ENCODE results near the gene NTN4.
A peak's percentile ranks its signal among the peaks of the same experiment; 100 is the strongest.
"Not testable (repeated sequence)": the region's sequence is repeated elsewhere in the genome, so short reads cannot be mapped to it uniquely, and the experiment has no call there.

NTN4 gene

GRCh38 chr12:95705143-95705542 is 85.4 kb downstream of the NTN4 start:
- DNase-seq: no peak

- no peak for DNase-seq
Measured at GRCh38 chr12:95703986-95704385, 86.6 kb downstream of the NTN4 start.

DNA sequence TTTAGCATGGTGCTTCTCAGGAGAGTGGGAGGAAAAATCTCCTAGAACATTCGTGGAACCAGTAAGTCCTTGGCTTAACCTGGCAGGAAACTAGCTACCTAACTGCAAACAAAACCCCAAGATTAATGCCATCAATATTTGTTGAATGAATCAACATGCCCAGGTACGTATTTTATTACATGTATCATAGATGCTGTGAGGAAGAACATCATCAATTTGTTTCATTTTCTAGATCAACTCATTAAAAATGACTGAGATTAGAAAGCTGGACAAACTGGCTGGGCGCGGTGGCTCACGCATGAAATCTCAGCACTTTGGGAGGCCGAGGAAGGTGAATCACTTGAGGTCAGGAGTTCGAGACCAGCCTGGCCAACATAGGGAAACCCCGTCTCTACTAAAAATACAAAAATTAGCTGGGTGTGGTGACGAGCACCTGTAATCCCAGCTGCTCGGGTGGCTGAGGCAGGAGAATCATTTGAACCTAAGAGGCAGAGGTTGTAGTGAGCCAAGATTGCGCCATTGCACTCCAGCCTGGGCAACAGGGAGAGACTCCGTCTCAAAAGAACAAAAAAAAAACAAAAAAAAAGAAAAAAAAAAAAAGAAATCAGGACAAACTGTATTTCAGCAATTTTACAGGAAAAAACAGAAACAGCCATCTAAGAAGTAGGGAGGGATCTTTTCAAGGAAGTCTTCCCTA is 88.7 kb downstream of the NTN4 start:
- DNase-seq: no peak

DNA sequence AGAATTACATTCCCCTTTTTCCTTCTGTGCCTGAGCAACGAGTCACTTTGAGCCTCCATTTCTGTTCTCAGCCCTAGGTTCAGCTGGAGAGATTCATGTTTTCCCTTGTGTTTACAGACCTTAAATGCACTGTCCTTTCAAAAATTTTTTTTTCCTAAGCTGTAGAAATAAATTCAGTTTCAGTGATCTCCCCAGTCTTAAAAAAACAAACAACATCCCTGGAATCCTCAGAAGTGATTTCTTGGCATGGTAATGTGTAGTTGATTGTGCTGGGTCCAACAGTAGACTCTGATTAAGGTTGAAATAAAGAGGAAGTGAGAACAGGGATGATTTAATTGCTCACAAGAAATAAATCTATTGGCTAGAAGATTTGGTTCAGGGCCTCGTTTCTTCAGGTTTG is 89.3 kb downstream of the NTN4 start:
- no peak for DNase-seq

- DNase-seq: peak; percentile 60
Measured at GRCh38 chr12:95700316-95700785, 90.2 kb downstream of the NTN4 start.

DNA sequence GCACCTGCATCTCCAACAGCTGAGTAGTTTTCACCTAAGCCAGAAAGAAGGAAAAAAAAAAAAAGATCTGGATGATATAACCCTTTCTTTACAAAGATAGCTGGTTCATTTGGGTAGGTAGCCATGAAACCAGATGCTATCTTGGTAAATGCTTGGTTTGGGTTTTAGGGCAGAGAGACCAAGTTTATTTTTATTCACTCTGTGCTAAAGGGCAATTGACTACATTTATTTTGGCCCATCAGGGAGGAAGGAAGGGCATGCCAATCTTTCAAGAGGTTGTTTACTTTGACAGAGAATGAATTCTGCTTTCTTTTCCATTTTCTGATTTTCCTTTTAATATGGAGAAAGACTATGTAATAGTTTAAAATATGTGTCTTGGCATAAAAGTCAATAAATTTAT is 91.0 kb downstream of the NTN4 start:
- no peak for DNase-seq

DNA sequence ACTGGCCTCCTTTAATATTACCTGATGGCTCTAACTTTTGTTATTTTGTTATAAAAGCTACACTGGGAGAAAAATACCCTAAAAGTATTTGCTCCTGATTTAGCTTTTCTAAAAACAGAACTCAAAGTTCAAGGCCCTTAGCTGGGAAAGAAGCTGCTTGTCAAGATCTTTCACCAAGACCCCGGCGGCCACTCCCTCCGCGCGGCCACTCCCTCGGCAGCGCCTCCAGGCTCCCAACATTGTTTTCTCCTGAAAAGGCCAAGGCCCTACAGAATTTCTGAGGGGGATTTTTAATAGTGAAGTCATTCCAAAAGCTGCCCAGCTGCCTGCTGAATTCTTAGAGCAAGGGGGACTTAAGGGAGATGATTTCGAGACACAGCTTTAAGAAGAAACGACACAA is 96.4 kb downstream of the NTN4 start:
- no peak for DNase-seq

DNA sequence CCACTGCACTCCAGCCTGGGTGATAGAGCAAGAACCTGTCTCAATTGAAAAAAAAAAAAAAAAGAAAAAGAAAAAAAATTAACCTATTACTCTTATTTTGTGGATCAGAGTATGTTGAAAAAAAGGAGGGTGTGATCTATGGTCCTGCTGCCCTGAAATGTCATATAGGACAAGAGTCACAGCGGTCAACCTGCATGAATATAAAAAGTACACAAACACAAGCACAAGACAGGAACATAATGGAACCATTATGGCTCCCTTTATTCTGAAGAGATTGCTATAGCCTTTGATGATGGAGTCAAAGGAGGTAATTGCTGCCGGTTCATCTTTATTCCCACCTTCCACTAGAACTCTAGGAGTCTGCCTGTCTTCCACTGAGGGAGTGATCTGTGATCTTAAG is 96.9 kb downstream of the NTN4 start:
- no peak for DNase-seq

- DNase-seq: no peak
Measured at GRCh38 chr12:95690861-95691635, 99.5 kb downstream of the NTN4 start.

DNA sequence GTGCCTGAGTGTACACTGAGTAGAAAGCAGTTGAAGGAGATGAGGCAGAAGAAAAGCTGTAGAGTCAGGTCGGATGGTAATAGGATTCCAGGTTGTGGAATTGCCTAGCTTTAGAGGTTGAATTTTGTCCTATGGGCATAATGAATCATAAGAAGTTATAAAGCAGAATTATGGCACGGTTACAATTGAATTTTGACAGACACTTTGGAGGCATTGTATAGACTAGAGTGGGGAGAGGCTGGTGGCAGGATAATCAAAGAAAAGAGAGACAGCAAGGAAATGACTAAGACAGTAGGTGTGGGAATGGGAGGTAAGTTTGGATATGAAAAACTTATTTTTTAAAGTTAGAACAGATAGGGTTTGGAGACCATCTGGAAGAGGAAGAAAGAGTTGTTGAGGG is 102.6 kb downstream of the NTN4 start:
- DNase-seq: no peak

GRCh38 chr12:95683418-95683817 is 107.1 kb downstream of the NTN4 start:
- no peak for DNase-seq

DNA sequence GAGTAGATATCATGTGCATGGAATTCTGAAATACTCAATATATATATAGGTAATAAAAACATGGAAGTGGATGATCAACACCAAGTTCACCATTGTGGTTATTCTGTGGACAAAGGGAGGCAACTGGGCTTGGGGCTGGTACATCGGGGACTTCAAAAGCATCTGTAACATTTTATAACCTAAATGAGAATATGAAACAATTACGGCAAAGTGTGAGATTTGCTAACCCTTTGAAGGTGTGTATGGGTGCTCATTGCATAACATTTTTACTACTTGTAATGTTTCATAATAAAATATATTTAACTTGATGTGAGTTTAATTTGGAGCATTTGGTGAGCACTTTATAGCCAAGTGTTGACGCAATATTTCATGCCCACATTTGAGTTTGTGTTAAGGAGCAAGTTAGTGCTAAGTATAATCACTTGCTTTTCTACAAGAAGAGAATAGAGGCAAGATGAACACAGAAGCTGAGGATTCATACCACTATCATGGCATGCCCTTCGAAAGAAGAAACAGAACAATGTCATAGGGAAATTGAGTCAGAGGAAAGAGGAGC is 109.3 kb downstream of the NTN4 start:
- DNase-seq: no peak

DNA sequence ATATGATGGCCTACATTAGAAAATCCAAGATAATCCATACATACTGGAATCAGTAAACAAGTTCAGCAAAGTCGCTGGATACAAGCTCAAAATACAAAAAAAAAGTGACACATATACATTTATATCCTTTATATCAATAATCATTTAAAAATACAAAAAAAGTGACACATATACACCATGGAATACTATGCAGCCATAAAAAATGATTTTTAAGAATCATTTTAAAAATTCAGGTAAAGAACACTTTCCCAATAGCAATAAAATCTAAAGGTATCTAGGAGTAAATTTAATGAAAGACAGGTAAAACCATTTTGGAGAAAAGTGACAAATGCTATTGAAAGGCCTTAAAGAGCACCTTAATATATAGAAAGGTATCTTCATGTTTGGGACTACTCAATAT is 111.9 kb downstream of the NTN4 start:
- DNase-seq: no peak

DNA sequence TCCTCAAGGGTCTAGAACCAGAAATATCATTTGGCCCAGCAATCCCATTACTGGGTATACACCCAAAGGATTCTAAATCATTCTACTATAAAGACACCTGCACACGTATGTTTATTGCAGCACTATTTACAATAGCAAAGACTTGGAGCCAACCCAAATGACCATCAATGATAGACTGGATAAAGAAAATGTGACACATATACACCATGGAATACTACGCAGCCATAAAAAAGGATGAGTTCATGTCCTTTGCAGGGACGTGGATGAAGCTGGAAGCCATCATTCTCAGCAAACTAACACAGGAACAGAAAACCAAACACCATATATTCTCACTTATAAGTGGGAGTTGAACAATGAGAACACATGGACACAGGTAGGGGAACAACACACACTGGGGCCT is 112.8 kb downstream of the NTN4 start:
- not testable (repeated sequence) for DNase-seq

- no peak for DNase-seq
Measured at GRCh38 chr12:95674631-95675030, 115.9 kb downstream of the NTN4 start.

GRCh38 chr12:95674163-95674562 is 116.4 kb downstream of the NTN4 start:
- no peak for DNase-seq

DNA sequence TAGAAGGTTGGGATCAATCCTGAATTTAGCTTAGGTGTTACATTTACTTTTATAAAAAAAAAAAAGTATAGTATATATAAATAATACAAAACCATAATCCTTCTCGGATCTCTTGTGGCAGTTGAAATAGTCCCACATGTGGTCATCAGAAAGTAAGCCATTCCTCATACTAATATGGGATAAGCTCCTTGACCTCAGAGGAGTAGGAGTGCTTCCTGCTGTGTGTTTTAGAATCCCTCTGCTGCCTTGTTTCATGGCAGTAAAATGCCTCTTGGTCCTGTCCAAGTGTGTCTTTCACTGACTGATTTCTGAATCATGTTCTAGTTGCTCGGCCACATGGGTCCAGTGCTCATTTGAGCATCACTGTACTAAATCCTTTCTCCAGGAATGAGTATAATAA is 117.0 kb downstream of the NTN4 start:
- no peak for DNase-seq

GRCh38 chr12:95672166-95672565 is 118.4 kb downstream of the NTN4 start:
- no peak for DNase-seq

GRCh38 chr12:95671265-95671664 is 119.3 kb downstream of the NTN4 start:
- DNase-seq: no peak

DNA sequence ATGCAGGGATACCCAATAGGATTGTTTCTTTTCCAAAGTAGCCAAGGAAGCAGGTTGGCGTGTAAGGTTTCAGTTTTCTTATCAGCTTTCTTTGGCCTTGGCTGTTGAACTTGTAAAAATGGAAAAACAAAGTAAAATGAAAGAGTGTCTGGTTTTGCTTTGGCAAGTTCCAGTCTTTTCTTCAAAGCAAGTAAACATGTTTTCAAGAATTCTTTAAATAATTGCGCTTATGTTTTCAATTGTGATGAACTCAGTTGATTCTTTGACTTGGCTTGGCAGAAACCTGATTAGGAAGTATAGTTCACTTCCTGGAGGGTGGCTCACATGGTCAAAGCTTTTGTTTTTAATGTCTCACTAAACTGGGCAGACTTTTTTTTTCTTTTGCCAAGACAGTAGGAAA is 127.0 kb downstream of the NTN4 start:
- no peak for DNase-seq

DNA sequence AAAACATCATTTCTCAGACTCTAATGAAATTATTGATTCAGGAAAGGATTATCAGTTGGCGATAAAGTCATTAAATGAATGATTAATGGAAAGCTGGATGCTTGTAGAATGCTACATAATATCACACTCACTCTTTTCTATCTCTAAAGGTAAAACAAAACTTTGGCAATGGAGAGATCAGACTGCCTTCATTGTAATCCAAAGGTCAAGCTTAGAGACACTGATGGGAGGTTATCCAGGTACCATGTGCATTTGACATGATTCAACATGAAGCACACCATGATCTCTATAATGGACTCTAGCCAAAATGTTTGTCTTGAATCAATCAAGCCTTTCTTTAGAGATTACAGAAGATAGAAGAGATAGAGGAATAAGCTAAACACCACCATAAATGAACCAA is 129.2 kb downstream of the NTN4 start:
- DNase-seq: no peak

- DNase-seq: no peak
Measured at GRCh38 chr12:95658386-95658785, 132.2 kb downstream of the NTN4 start.

DNA sequence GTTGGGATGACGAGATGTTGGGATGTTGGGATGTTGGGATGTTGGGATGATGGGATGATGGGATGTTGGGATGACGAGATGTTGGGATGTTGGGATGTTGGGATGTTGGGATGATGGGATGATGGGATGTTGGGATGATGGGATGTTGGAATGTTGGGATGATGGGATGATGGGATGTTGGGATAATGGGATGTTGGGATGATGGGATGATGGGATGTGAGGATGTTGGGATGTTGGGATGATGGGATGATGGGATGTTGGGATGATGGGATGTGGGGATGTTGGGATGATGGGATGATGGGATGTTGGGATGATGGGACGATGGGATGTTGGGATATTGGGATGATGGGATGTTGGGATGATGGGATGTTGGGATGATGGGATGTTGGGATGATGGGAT is 135.9 kb downstream of the NTN4 start:
- DNase-seq: not testable (repeated sequence)

All from activated CD4-positive, alpha-beta T cell treated with anti-CD3 and anti-CD28 coated beads, Interleukin-10, Interleukin-2, amounts not matched to agents 100 ng/mL and 50 ng/mL, durations not matched to agents 16 hours and 8 hours (primary cell).